ENCODE results near the gene HYI. TPM values are rescaled to one million over a fixed set of nuclear protein-coding genes. Genes with fewer than 3 reads are reported as not detected.
A peak's percentile ranks its signal among the peaks of the same experiment; 100 is the strongest.

HYI gene
- total RNA-seq, 4 donors from 2014 or later: 35.5 to 39.4 (median 38.0) TPM

- WGBS, 2 donors: 71 to 74% methylated on average over 14 of the region's 14 CpGs
- intact Hi-C loops (cut with DNase I; ENCODE audit: low total_unique reads): no loop called here
- DNase-seq (ENCODE audit: low spot score in 2 of 2): peak in 1 of 2 donors; percentile 83
- TF ChIP-seq POLR2A (IDR thresholded peaks at IDR 0.05): no peak
- no peak for TF ChIP-seq CTCF (IDR thresholded peaks at IDR 0.05)
- H3K4me3 ChIP-seq (ENCODE audit: low read depth, poor library complexity, severe bottlenecking): no peak overlapping the region
Observed at GRCh38 chr1:43435146-43436145, 18.3 kb downstream of the HYI start.

GRCh38 chr1:43434256-43434655, 19.5 kb downstream of the HYI start:
- H3K4me3 ChIP-seq (ENCODE audit: low read depth, poor library complexity, severe bottlenecking): no peak overlapping the region
- 91 to 96% methylated on average over 7 of the region's 7 CpGs for WGBS, 2 donors
- peak in 1 of 2 donors; percentile 59 for DNase-seq (ENCODE audit: low spot score in 2 of 2)
- TF ChIP-seq POLR2A (IDR thresholded peaks at IDR 0.05): no peak
- TF ChIP-seq CTCF (IDR thresholded peaks at IDR 0.05): no peak
- intact Hi-C loops (cut with DNase I; ENCODE audit: low total_unique reads): no loop called here

GRCh38 chr1:43432907-43433306, 20.8 kb downstream of the HYI start:
- H3K4me3 ChIP-seq (ENCODE audit: low read depth, poor library complexity, severe bottlenecking): no peak overlapping the region
- WGBS, 2 donors: 90 to 93% methylated on average over 5 of the region's 5 CpGs
- DNase-seq (ENCODE audit: low spot score in 2 of 2): peak in 1 of 2 donors; percentile 76
- intact Hi-C loops (cut with DNase I; ENCODE audit: low total_unique reads): no loop called here
- TF ChIP-seq CTCF (IDR thresholded peaks at IDR 0.05): no peak
- no peak for TF ChIP-seq POLR2A (IDR thresholded peaks at IDR 0.05)

GRCh38 chr1:43432171-43432860, 21.4 kb downstream of the HYI start:
- WGBS, 2 donors: 94 to 96% methylated on average over 9 of the region's 9 CpGs
- peak in 1 of 2 donors; percentile 75 for DNase-seq (ENCODE audit: low spot score in 2 of 2)
- H3K4me3 ChIP-seq (ENCODE audit: low read depth, poor library complexity, severe bottlenecking): no peak overlapping the region
- intact Hi-C loops (cut with DNase I; ENCODE audit: low total_unique reads): no loop called here
- no peak for TF ChIP-seq CTCF (IDR thresholded peaks at IDR 0.05)
- no peak for TF ChIP-seq POLR2A (IDR thresholded peaks at IDR 0.05)

- intact Hi-C loops (cut with DNase I; ENCODE audit: low total_unique reads): no loop called here
- WGBS, 2 donors: 94 to 99% methylated on average over 9 of the region's 9 CpGs
Observed at GRCh38 chr1:43431676-43432075, 22.1 kb downstream of the HYI start.

More at GRCh38 chr1:43431676-43432075, 22.1 kb downstream of the HYI start:
- TF ChIP-seq CTCF (IDR thresholded peaks at IDR 0.05): no peak
- no peak for TF ChIP-seq POLR2A (IDR thresholded peaks at IDR 0.05)
- H3K4me3 ChIP-seq (ENCODE audit: low read depth, poor library complexity, severe bottlenecking): no peak overlapping the region
- peak in 1 of 2 donors; percentile 31 for DNase-seq (ENCODE audit: low spot score in 2 of 2)

Measured in lower leg skin (tissue), 4 donors.